ENCODE data around the gene SGCD.

DNA sequence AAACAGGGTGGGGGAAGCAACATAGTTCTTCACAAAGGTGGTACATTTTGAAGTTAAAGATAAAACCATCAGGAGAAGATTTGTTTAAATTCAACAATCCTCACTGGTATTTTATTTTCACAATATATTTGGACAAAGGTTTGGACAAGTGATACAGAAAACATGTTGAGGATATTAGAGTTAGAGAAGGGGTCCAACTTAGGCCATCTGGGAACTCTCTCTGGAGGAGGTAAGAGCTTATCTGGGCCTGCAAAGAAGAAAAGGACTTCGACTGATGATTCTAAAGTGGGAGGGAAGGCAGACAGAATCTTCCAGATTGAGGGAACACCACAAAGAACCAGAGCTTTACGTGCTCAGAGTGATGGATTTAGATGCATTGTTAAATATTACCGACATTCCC lies 58.5 kb downstream of the SGCD start:
- TF ChIP-seq, protein P1, sequence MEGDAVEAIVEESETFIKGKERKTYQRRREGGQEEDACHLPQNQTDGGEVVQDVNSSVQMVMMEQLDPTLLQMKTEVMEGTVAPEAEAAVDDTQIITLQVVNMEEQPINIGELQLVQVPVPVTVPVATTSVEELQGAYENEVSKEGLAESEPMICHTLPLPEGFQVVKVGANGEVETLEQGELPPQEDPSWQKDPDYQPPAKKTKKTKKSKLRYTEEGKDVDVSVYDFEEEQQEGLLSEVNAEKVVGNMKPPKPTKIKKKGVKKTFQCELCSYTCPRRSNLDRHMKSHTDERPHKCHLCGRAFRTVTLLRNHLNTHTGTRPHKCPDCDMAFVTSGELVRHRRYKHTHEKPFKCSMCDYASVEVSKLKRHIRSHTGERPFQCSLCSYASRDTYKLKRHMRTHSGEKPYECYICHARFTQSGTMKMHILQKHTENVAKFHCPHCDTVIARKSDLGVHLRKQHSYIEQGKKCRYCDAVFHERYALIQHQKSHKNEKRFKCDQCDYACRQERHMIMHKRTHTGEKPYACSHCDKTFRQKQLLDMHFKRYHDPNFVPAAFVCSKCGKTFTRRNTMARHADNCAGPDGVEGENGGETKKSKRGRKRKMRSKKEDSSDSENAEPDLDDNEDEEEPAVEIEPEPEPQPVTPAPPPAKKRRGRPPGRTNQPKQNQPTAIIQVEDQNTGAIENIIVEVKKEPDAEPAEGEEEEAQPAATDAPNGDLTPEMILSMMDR (conservative IDR thresholded peaks at IDR 0.05; ENCODE audit: low read length), result no peak
- TF ChIP-seq EZH2phosphoT487 (IDR thresholded peaks at IDR 0.05; ENCODE audit: borderline replicate concordance, low read depth, low read length), result no peak

All from OCI-LY7 (cell line).